Fibroblast of skin of abdomen (primary cell): ENCODE data around the gene CFD.
"Not testable (repeated sequence)": the region's sequence is repeated elsewhere in the genome, so short reads cannot be mapped to it uniquely, and the experiment has no call there.

Experiments
- DNase-seq: peaks from one replicate; pipeline ENCODE4 v3.0.0-alpha.2; 2013

CFD gene

DNA sequence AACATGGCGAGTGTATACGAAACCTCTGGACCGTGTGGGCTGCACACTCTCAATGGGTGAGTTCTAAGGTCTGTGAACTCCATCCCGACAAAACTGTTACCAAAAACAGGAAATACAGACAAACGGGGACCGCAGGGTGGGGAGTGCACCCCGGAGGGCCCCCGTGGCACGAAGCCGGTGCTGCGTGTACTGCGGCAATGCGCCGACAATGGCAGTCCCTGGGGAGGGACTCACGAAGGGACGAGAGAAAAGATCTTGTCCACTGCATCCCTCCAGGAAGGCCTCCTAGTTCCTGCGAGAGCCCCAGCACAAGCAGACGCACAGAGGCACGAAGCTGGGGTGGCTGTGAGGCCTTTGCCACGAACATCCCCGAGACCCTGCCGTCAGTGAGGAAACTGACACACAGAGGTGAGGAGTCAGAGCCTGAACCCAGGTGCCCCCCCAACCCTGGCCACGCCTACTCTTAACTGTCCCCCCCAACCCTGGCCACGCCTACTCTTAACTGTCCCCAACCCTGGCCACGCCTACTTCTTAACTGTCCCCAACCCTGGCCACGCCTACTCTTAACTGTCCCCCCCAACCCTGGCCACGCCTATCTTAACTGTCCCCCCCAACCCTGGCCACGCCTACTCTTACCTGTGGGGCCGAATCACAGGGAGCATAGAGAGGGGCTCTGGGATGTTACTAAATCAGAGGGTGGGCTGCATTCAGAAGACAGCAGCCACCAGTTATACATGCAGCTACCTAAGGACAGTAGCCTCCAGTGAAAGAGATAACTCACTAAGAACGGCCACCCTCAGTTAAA, 29.3 kb downstream of the CFD start:
- DNase-seq, result no peak

DNA sequence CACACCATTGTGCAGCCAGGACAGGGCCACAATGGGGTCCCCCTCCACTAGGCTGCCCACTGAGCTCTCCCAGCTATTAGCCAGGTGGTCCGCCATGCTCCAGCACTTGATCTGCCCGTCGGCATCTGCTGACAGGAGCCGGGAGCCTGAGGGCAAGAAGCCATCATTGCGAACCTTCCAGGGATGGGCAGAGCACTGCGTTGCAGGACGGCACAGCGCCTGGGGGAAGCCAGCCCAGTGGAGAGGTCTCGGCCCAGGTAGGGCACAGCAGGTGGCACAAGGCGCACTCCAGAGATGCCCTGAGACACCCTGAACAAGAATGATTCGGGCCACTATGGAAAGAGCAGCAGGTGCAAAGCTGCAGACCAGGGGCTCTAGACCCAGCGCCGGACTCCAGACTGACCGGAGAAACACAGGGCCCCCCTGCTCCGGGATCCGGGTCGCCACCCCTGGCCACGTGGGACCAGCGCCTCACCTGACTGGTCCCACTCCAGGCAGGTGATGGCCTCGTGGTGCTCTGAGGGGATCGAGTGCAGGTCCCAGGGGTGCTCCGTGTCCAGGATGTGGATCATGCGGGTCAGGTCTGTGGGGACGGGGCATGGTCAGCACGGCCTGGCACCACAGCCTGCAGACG, 30.3 kb downstream of the CFD start:
- DNase-seq, result no peak

DNA sequence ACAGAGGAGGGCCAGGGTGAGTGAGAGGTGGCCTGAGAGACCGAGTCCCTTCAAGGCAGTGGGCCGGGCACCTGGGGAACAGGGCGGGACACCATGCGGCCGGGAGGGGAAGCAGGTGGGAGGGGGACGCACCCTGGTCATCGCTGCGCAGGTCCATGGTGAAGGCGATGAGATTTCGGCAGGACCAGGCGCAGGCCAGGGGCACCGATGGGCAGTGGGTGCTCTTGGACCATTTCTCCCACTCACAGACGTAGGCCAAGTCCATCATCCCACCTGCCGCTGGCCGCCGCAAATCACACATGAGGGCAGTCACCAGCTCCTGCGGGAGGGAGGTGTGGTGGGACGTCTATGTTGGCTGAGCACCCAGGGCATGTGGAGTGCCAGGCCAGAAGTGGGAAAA, 31.4 kb downstream of the CFD start:
- DNase-seq, result no peak

GRCh38 chr19:891421-892200, 32.1 kb downstream of the CFD start:
- DNase-seq, result not testable (repeated sequence)

- DNase-seq, result no peak
These were observed 32.9 kb downstream of the CFD start for GRCh38 chr19:892243-892893.

GRCh38 chr19:892894-893689, 33.6 kb downstream of the CFD start, which contains the start of the genes MED16 and RNU6-9:
Gene MED16 (minus strand): TSS chr19:893187. CDS start chr19:891131, 2,056 bp downstream.
Gene RNU6-9 (plus strand): TSS chr19:893484.
- DNase-seq, result peak; percentile 92

GRCh38 chr19:896434-896833, 37.0 kb downstream of the CFD start:
- DNase-seq, result no peak

DNA sequence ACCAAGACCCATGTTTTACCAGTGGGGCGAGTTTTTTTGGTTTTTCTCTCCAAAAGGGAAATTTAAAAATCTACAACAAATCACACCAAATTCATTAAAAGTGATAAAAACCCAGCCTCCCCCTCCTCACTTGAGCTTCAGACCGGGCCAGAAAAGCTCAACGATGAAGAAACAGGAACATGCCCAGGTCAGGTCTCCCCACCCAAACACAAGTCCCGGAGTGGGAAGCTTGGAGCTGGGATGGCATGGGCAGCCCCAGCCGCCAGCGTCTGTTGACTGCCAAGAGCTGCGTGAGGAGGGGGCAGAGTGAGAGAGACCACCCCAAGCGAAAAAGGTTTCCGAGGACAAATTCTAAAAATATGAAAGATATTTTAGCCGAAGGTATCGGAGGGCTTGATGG, 37.5 kb downstream of the CFD start:
- no peak for DNase-seq

GRCh38 chr19:897442-898039, 38.1 kb downstream of the CFD start:
- no peak for DNase-seq

GRCh38 chr19:898663-899062, 39.2 kb downstream of the CFD start:
- no peak for DNase-seq

GRCh38 chr19:899336-900042, 40.0 kb downstream of the CFD start:
- no peak for DNase-seq

GRCh38 chr19:900043-900301, 40.5 kb downstream of the CFD start:
- DNase-seq, result no peak

GRCh38 chr19:900302-901111, 41.0 kb downstream of the CFD start:
- DNase-seq, result no peak

DNA sequence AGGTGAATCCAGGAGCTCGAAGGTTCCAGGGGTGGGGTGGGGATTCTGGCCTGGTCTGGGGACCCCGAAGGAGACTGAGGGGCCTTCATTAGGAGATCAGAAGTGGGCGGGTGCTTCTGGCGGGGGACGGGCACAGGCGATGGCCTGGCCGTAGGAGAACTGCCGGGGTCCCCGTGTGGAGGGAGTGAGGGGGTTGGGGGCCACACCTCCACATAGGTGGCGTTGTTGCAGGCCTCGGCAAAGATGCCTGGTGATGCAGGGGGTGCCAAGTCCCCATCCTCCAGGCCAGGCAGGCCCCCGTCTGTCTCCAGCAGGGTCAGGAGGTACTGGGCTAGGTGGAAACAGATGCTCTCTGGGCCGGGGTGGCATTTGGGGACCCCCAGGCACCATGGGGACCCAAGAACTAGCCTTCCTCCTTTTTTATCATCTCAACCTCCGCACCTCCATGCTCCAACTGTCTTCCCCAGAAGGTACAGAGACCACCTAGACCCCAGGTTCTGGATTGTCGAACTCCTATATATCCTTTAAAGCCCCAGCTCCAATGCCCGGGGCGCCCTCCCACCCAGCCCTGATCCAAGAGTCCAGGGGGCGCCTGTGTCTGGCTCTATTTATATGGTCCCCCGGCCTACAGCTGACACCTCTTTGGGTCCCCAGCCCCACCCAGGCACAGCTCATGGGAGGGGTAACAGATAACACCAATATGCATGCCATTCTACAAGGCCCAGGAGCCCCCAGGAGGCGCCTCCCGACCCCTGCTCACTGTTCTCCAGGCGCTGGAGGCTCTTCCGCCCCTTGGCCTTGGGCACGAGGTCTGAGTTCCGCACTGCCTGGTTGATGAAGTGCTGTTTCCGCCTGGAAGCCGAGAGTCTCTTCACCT, 42.0 kb downstream of the CFD start:
- DNase-seq, result no peak

GRCh38 chr19:902093-902370, 42.6 kb downstream of the CFD start:
- DNase-seq, result no peak

DNA sequence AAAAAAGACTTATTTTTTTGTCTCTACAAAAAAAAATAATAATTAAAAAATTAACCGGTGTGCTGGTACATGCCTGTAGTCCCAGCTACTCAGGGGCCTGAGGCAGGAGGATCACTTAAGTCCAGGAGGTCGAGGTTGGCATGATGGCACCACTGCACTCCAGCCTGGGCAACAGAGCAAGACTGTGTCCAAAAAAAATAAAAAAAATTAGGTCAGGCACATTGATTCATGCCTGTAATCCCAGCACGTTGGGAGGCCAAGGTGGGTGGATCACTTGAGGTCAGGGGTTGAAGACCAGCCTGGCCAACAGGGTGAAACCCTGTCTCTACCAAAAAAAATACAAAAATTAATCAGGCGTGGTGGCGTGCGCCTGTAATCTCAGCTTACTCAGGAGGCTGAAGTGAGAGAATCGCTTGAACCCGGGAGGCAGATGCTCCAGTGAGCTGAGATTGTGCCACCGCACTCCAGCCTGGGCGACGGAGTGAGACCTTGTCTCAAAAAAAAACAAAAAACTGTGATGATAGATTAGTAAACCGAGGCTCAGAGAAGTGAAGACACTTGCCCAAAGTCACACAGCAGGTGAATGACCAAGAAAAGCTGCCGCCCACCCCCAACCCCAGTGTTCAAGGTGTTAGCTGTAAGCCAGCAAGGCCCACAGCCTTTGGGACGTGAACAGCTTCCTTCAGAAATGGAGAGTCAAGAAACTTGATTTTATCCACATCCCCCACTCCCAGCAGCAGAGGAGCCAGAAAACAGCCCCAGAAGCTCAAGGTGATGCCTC, 43.2 kb downstream of the CFD start:
- no peak for DNase-seq

GRCh38 chr19:903266-903797, 43.9 kb downstream of the CFD start:
- peak; percentile 39 for DNase-seq

DNA sequence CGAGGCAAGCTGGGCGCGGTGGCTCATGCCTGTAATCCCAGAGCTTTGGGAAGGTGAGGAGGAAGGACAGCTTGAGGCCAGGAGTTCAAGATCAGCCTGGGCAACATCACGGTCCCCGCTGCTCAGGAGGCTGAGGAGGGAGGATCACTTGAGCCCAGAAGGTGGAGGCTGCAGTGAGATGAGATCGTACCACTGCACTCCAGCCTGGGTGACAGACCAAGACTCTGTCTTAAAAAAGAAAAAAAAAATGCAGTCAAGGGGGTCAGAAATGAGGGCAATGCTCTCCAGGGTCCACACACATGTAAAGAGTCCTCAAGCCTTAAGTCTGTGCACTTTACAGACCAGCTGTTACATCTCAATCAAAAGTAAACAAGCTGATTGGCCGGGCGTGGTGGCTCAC, 45.1 kb downstream of the CFD start:
- no peak for DNase-seq
